Mesenchymal stem cell (in vitro differentiated cells and primary cell): ENCODE measurements around the gene TTC3.

ENCODE experiments used
- DNase-seq: peaks from one replicate; pipeline ENCODE4 v3.0.0-alpha.2; 2013
- H2AFZ ChIP-seq: one replicate; pipeline ENCODE4 v1.6.1; 2013; ENCODE audit warnings: low read depth, mild to moderate bottlenecking, control low read depth, inconsistent platforms, low read length, moderate library complexity
- H2AK5ac ChIP-seq: 2 replicates; pipeline ENCODE4 v1.6.1; 2013; ENCODE audit warnings: low read length, moderate library complexity, mild to moderate bottlenecking, inconsistent platforms; ENCODE audit not compliant: severe bottlenecking
- H2BK120ac ChIP-seq: one replicate; pipeline ENCODE4 v1.6.1; 2013; ENCODE audit warnings: low read depth, mild to moderate bottlenecking, inconsistent platforms, low read length, moderate library complexity
- H2BK12ac ChIP-seq, 2 experiments: one replicate each; pipeline ENCODE4 v1.6.1; 2013; ENCODE audit warnings: inconsistent platforms in 2 of 2, low read length in 2 of 2, mild to moderate bottlenecking in 2 of 2, moderate library complexity in 2 of 2, control low read depth in 1 of 2
- H2BK15ac ChIP-seq: one replicate; pipeline ENCODE4 v1.6.1; 2013; ENCODE audit warnings: mild to moderate bottlenecking, low read depth, inconsistent platforms; ENCODE audit not compliant: poor library complexity, severe bottlenecking
- H2BK5ac ChIP-seq: 2 replicates; pipeline ENCODE4 v1.6.1; 2013; ENCODE audit warnings: low read depth, mild to moderate bottlenecking, low read length, control low read depth, inconsistent platforms; ENCODE audit not compliant: poor library complexity, severe bottlenecking
- H3K14ac ChIP-seq, 2 experiments: one replicate each; pipeline ENCODE4 v1.6.1; 2013; ENCODE audit warnings: inconsistent platforms in 2 of 2, low read length in 2 of 2, control low read depth in 1 of 2, mild to moderate bottlenecking in 1 of 2, moderate library complexity in 1 of 2
- H3K18ac ChIP-seq, 2 experiments: one replicate each; pipeline ENCODE4 v1.6.1; 2013; ENCODE audit warnings: inconsistent platforms in 2 of 2, low read length in 2 of 2, control low read depth in 1 of 2, low read depth in 1 of 2, mild to moderate bottlenecking in 1 of 2
- H3K23ac ChIP-seq, 2 experiments: one replicate each; pipeline ENCODE4 v1.6.1; 2013; ENCODE audit warnings: inconsistent platforms in 2 of 2, low read length in 2 of 2, mild to moderate bottlenecking in 2 of 2, moderate library complexity in 2 of 2, control low read depth in 1 of 2
- H3K27ac ChIP-seq: 2 replicates; pipeline ENCODE4 v1.5.1; 2013; ENCODE audit warnings: mild to moderate bottlenecking, moderate library complexity, low read length, control low read depth, inconsistent platforms; ENCODE audit not compliant: poor library complexity, severe bottlenecking
- H3K27me3 ChIP-seq, 2 experiments: 2 replicates each; pipeline versions ENCODE4 v1.6.1 to v1.7.0; 2013; ENCODE audit warnings: low read length in 2 of 2, mild to moderate bottlenecking in 2 of 2, moderate library complexity in 2 of 2, control low read depth in 1 of 2, inconsistent platforms in 1 of 2; ENCODE audit not compliant: control insufficient read depth in 1 of 2, insufficient read depth in 1 of 2
- H3K36me3 ChIP-seq, 2 experiments: 2 replicates each; pipeline versions ENCODE4 v1.6.1 to v1.7.0; 2013; ENCODE audit warnings: low read length in 2 of 2, control low read depth in 1 of 2, inconsistent platforms in 1 of 2, low read depth in 1 of 2, mild to moderate bottlenecking in 1 of 2; ENCODE audit not compliant: insufficient read depth in 2 of 2, control insufficient read depth in 1 of 2
- H3K4ac ChIP-seq, 2 experiments: one replicate each; pipeline ENCODE4 v1.6.1; 2013; ENCODE audit warnings: inconsistent platforms in 2 of 2, low read length in 2 of 2, mild to moderate bottlenecking in 2 of 2, moderate library complexity in 2 of 2, control low read depth in 1 of 2, low read depth in 1 of 2
- H3K4me1 ChIP-seq: 2 replicates; pipeline ENCODE4 v1.6.1; 2013; ENCODE audit warnings: low read depth, low read length, control low read depth; ENCODE audit not compliant: control insufficient read depth, insufficient read depth
- H3K4me2 ChIP-seq: 2 replicates; pipeline ENCODE4 v1.6.1; 2013; ENCODE audit warnings: low read length, mild to moderate bottlenecking, inconsistent platforms; ENCODE audit not compliant: poor library complexity, severe bottlenecking
- H3K4me3 ChIP-seq, 2 experiments: 2 replicates each; pipeline versions ENCODE4 v1.5.1 to v1.7.0; 2013; ENCODE audit warnings: low read length in 2 of 2, mild to moderate bottlenecking in 2 of 2, control low read depth in 1 of 2, low read depth in 1 of 2; ENCODE audit not compliant: insufficient read depth in 1 of 2
- H3K79me1 ChIP-seq: replicated peaks from 2 replicates; pipeline ENCODE4 v1.6.1; 2013; ENCODE audit warnings: mild to moderate bottlenecking, control low read depth, low read length, inconsistent platforms; ENCODE audit not compliant: poor library complexity, severe bottlenecking
- H3K9ac ChIP-seq: 2 replicates; pipeline ENCODE4 v1.7.0; 2013; ENCODE audit warnings: mild to moderate bottlenecking, low read length, moderate library complexity
- H3K9me3 ChIP-seq: 2 replicates; pipeline ENCODE4 v1.7.0; 2013; ENCODE audit warnings: mild to moderate bottlenecking, low read length; ENCODE audit not compliant: control insufficient read depth
- H4K8ac ChIP-seq: one replicate; pipeline ENCODE4 v1.6.1; 2013; ENCODE audit warnings: inconsistent platforms, mild to moderate bottlenecking, low read length, moderate library complexity
- H4K91ac ChIP-seq: one replicate; pipeline ENCODE4 v1.6.1; 2013; ENCODE audit warnings: mild to moderate bottlenecking, low read length, inconsistent platforms
- WGBS: methylation state at CpG from one replicate; pipeline ENCODE4 v1.1.7; 2013; ENCODE audit warnings: mixed read lengths; 5-methylcytosine and 5-hydroxymethylcytosine counted together

Gene TTC3

GRCh38 chr21:37233551-37234146 is 160.6 kb downstream of the TTC3 start:
- Histone ChIP-seq H3K4ac (no peak overlapping the region), H3K9ac (no peak overlapping the region), H3K27me3 (no peaks in the 10 kb centered on the region), H3K4me3 (no peak overlapping the region), H3K4me2 (no peak overlapping the region), H2BK15ac (no peak overlapping the region), H3K18ac (no peak overlapping the region), H2AFZ (no peak overlapping the region), H4K8ac (no peak overlapping the region), H3K9me3 (no peaks in the 10 kb centered on the region), H3K23ac (no peak overlapping the region), H3K79me1 (peaks cover 38% of the 10 kb centered on the region), H3K27ac (no peak overlapping the region), H2BK120ac (no peak overlapping the region), H3K4me1 (no peaks in the 10 kb centered on the region), H4K91ac (no peak overlapping the region), H3K36me3 (peaks cover 49 to 93% of the 10 kb centered on the region in 2 experiments), H2AK5ac (no peak overlapping the region), H2BK12ac (no peak overlapping the region), H2BK5ac (no peak overlapping the region), H3K14ac (no peak overlapping the region)
- DNase-seq: no peak
- 98% methylated on average over 9 of the region's 9 CpGs for WGBS

- H3K36me3 ChIP-seq: peaks cover 30 to 82% of the 10 kb centered on the region in 2 experiments
- no peak for DNase-seq
- H4K8ac ChIP-seq: no peak overlapping the region
- no peak overlapping the region for H3K9ac ChIP-seq
- no peaks in the 10 kb centered on the region for H3K27me3 ChIP-seq
- H3K18ac ChIP-seq: no peak overlapping the region
- H3K27ac ChIP-seq: no peak overlapping the region
- no peak overlapping the region for H3K23ac ChIP-seq
- no peaks in the 10 kb centered on the region for H3K9me3 ChIP-seq
- H3K4me2 ChIP-seq: no peak overlapping the region
- no peak overlapping the region for H3K4me3 ChIP-seq
- no peak overlapping the region for H4K91ac ChIP-seq
- no peak overlapping the region for H3K14ac ChIP-seq
- no peak overlapping the region for H2BK120ac ChIP-seq
- H2AFZ ChIP-seq: no peak overlapping the region
- no peaks in the 10 kb centered on the region for H3K4me1 ChIP-seq
- H2AK5ac ChIP-seq: no peak overlapping the region
- no peak overlapping the region for H2BK15ac ChIP-seq
- peaks cover 31% of the 10 kb centered on the region for H3K79me1 ChIP-seq
- no peak overlapping the region for H3K4ac ChIP-seq
- 99% methylated on average over 2 of the region's 2 CpGs for WGBS
- H2BK5ac ChIP-seq: no peak overlapping the region
- no peak overlapping the region for H2BK12ac ChIP-seq
Observed at GRCh38 chr21:37237346-37237745, 164.3 kb downstream of the TTC3 start.

- no peak overlapping the region for H3K4me2 ChIP-seq
- H2AK5ac ChIP-seq: no peak overlapping the region
- no peak overlapping the region for H3K9ac ChIP-seq
- no peak overlapping the region for H4K91ac ChIP-seq
- no peak overlapping the region for H3K4ac ChIP-seq
- H3K27ac ChIP-seq: no peak overlapping the region
- no peak overlapping the region for H3K14ac ChIP-seq
- H3K27me3 ChIP-seq: no peaks in the 10 kb centered on the region
- no peaks in the 10 kb centered on the region for H3K4me1 ChIP-seq
- H2BK12ac ChIP-seq: no peak overlapping the region
- no peak overlapping the region for H2BK15ac ChIP-seq
- no peak overlapping the region for H2BK120ac ChIP-seq
- no peak overlapping the region for H2BK5ac ChIP-seq
- H3K23ac ChIP-seq: no peak overlapping the region
- peaks cover 26 to 80% of the 10 kb centered on the region in 2 experiments for H3K36me3 ChIP-seq
- WGBS: 71% methylated on average over 4 of the region's 4 CpGs
- peaks cover 30% of the 10 kb centered on the region for H3K79me1 ChIP-seq
- H3K4me3 ChIP-seq: no peak overlapping the region
- no peak overlapping the region for H2AFZ ChIP-seq
- no peak overlapping the region for H3K18ac ChIP-seq
- DNase-seq: no peak
- no peak overlapping the region for H4K8ac ChIP-seq
- no peaks in the 10 kb centered on the region for H3K9me3 ChIP-seq
Observed at GRCh38 chr21:37237764-37238163, 164.7 kb downstream of the TTC3 start.

- no peak overlapping the region for H2BK120ac ChIP-seq
- no peak overlapping the region for H3K9ac ChIP-seq
- H3K27ac ChIP-seq: no peak overlapping the region
- H3K23ac ChIP-seq: no peak overlapping the region
- H3K4ac ChIP-seq: no peak overlapping the region
- H3K4me2 ChIP-seq: no peak overlapping the region
- H3K18ac ChIP-seq: no peak overlapping the region
- no peak overlapping the region for H2AFZ ChIP-seq
- peaks cover 39% of the 10 kb centered on the region for H3K79me1 ChIP-seq
- no peak overlapping the region for H2BK12ac ChIP-seq
- H2BK5ac ChIP-seq: no peak overlapping the region
- WGBS: 99% methylated on average over 7 of the region's 8 CpGs
- H4K91ac ChIP-seq: no peak overlapping the region
- H3K4me1 ChIP-seq: peaks cover 7% of the 10 kb centered on the region
- no peak overlapping the region for H4K8ac ChIP-seq
- H3K4me3 ChIP-seq: no peak overlapping the region
- H3K14ac ChIP-seq: no peak overlapping the region
- peaks cover 18 to 71% of the 10 kb centered on the region in 2 experiments for H3K36me3 ChIP-seq
- no peaks in the 10 kb centered on the region for H3K9me3 ChIP-seq
- H2BK15ac ChIP-seq: no peak overlapping the region
- H2AK5ac ChIP-seq: no peak overlapping the region
- no peak for DNase-seq
- H3K27me3 ChIP-seq: no peaks in the 10 kb centered on the region
Observed at GRCh38 chr21:37240978-37241377, 167.9 kb downstream of the TTC3 start.
